HG03439 (cell line): ENCODE results near the gene ZIC1.

Source experiments
- ATAC-seq: cut with Tn5 transposase; IDR thresholded peaks from one replicate; pipeline ENCODE4 v1.9.1; 2021; ENCODE audit warnings: mild to moderate bottlenecking, moderate library complexity; ENCODE audit not compliant: unreplicated experiment

Gene ZIC1

GRCh38 chr3:147420353-147421183 is 11.4 kb downstream of the ZIC1 start:
- ATAC-seq, result no peak

- no peak for ATAC-seq
Measured at GRCh38 chr3:147421184-147421912, 12.2 kb downstream of the ZIC1 start.

GRCh38 chr3:147422196-147422595 is 13.0 kb downstream of the ZIC1 start:
- ATAC-seq, result no peak

- no peak for ATAC-seq
Measured at GRCh38 chr3:147422601-147423536, 13.7 kb downstream of the ZIC1 start.

- ATAC-seq, result no peak
Measured at GRCh38 chr3:147423537-147423797, 14.3 kb downstream of the ZIC1 start.

- no peak for ATAC-seq
Measured at GRCh38 chr3:147423798-147424580, 14.8 kb downstream of the ZIC1 start.

GRCh38 chr3:147424581-147425387 is 15.6 kb downstream of the ZIC1 start:
- ATAC-seq, result no peak

GRCh38 chr3:147425388-147425850 is 16.3 kb downstream of the ZIC1 start:
- ATAC-seq, result no peak

GRCh38 chr3:147426931-147427330 is 17.8 kb downstream of the ZIC1 start:
- no peak for ATAC-seq

- no peak for ATAC-seq
Measured at GRCh38 chr3:147427746-147428145, 18.6 kb downstream of the ZIC1 start.

GRCh38 chr3:147428326-147428725 is 19.2 kb downstream of the ZIC1 start:
- no peak for ATAC-seq

- no peak for ATAC-seq
Measured at GRCh38 chr3:147428754-147429153, 19.6 kb downstream of the ZIC1 start.

- no peak for ATAC-seq
Measured at GRCh38 chr3:147431751-147432150, 22.6 kb downstream of the ZIC1 start.

- no peak for ATAC-seq
Measured at GRCh38 chr3:147447224-147447623, 38.1 kb downstream of the ZIC1 start.

- no peak for ATAC-seq
Measured at GRCh38 chr3:147449669-147450068, 40.5 kb downstream of the ZIC1 start.

GRCh38 chr3:147458995-147459704 is 50.0 kb downstream of the ZIC1 start:
- no peak for ATAC-seq

- ATAC-seq, result no peak
Measured at GRCh38 chr3:147462856-147463255, 53.7 kb downstream of the ZIC1 start.
